ENCODE results near the gene C16orf90.
A peak's percentile ranks its signal among the peaks of the same experiment; 100 is the strongest.
"Not testable (repeated sequence)": the region's sequence is repeated elsewhere in the genome, so short reads cannot be mapped to it uniquely, and the experiment has no call there.

Gene C16orf90

DNA sequence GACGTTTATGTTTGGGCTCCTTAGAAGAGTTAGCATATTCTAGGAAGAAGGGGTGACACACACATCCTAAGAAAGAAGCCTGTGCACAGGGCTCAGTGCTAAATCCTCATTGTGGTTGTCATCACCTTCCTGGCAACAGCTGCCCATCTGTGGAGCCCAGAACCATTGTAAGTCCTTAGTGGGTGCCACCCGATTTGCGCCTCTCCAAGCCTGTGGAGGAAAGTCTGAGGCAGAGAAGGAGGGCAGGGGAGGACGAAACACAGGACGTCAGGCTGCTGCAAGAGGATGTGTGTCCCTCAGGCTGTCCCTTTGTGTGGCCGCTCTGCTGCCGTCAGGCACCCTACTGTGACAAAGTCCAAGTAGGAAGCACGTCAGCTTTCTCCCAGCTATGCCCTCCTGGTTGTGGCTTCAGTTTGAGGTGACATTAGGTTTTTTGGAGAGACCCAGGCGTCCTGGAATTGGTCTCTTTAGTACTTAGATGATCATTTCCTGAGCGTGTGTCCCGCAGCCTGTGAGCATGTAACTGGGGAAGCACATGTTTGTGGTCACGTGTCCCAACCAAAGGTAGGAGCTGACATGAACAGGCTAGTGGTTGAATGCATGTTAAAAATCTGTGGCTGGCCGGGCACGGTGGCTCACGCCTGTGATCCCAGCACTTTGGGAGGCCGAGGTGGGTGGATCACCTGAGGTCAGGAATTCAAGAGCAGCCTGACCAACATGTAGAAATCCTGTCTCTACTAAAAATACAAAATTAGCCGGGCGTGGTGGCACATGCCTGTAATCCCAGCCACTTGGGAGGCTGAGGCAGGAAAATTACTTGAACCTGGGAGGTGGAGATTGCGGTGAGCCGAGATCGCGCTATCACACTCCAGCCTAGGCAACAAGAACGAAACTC lies 16.2 kb upstream of the C16orf90 start:
- no peak for DNase-seq (ENCODE audit: low read depth)

DNA sequence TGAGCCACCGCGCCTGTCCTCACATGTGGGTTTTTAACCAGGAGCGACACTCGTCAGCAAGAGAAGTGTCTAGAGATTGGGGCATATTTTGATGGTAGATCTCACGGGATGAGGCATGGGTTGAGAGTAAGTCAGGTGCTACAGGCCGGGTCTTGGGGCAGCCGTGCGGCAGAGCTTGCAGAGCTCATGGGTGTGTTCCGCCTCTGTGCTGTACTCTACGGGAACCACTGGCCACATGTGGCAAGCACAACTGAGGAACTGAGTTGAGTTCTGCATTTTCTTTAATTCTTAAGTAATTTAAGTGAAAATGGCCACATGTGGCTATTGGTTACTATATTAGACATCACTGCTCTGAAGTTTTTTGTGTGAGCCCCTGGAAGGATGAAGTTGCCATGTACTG lies 15.1 kb upstream of the C16orf90 start:
- no peak for DNase-seq (ENCODE audit: low read depth)

DNA sequence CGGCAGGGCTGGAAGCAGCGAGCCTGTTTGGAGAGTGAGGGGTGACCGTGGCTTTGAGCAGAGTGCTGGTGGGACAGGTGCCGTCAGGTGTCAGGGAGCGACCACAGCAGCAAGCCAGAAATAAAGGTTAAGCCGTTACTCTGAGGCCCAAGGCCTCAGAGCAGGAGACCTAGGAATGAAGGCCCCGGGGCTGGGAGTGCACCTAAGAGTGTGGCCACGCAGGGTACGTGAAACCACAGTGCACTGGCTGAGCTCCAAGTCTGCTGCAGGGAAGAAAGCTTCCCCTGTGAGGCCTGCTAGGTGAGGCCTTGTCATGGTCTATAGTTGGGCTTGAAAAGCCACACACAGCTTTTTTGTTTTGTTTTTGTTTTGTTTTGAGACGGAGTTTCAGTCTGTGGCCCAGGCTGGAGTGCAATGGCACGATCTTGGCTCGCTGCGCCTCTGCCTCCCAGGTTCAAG lies 14.2 kb upstream of the C16orf90 start:
- peak; percentile 26 for DNase-seq (ENCODE audit: low read depth)

DNA sequence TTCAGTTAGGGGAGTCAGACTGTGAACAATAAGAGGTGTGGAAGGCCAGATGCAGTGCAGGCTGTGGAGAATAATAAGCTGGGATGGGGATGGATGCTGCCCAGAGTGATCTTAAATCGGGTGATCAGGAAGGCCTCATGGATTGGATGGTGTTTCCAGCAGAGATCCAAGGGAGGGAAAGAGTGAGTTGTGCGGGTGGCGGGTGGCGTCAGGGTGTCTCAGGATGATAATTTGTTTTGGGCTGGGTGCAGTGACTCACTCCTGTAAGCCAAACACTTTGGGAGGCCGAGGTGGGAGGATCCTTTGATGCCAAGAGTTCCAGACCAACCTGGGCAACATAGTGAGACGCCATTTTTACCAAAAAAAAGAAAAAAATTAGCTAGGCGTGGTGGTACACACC lies 13.4 kb upstream of the C16orf90 start:
- DNase-seq (ENCODE audit: low read depth): no peak

DNA sequence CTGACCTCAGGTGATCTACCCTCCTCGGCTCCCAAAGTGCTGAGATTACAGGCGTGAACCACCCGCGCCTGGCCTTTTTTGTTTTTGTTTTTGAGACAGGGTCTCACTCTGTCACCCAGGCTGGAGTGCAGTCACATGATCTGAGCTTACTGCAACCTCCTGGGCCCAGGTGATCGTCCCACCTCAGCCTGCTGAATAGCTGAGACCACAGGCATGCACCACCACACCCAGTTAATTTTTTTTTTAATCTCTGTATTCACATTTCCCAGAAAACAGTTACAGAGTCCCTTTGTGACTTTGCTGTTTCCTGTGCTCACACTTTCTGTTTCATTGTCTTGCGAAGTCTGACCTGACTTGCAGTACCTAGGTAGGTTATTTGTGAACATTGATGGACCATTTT lies 8.2 kb upstream of the C16orf90 start:
- no peak for DNase-seq (ENCODE audit: low read depth)

DNA sequence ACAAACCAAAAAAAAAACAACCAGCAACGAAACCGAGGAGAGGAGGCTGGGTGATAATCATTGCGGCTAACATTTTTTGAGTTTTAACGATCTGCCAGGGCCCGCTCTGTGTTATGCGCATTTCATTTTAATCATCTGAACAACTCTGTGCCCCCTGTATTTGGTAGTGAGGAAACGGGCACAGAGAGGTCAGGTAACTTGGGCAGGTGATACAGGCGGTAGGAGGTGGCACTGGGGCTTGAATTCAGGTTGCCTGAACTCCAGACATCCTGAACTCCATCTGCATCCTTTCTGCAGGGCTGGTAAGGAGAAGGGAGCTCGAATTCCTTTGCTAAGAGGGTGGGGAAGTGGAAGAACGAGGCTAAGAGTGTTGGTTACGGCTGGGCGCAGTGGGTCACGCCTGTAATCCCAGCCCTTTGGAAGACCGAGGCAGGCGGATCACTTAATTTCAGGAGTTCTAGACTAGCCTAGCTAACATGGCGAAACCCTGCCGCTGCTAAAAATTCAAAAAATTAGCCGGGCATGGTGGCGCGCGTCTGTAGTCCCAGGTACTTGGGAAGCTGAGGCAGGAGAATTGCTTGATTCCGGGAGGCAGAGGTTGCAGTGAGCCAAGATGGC lies 6.6 kb upstream of the C16orf90 start:
- no peak for DNase-seq (ENCODE audit: low read depth)

DNA sequence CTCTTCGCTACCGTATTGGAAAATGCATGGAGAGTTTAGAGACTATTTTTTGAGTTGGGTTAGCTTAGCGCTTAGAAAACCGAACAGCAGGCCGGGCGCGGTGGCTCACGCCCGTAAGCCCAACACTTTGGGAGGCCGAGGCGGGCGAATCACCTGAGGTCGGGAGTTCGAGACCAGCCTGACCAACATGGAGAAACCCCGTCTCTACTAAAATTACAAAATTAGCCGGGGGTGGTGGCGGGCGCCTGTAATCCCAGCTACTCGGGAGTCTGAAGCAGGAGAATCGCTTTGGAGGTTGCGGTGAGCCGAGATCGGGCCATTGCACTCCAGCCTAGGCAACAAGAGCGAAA lies 6.1 kb upstream of the C16orf90 start:
- not testable (repeated sequence) for DNase-seq (ENCODE audit: low read depth)

DNA sequence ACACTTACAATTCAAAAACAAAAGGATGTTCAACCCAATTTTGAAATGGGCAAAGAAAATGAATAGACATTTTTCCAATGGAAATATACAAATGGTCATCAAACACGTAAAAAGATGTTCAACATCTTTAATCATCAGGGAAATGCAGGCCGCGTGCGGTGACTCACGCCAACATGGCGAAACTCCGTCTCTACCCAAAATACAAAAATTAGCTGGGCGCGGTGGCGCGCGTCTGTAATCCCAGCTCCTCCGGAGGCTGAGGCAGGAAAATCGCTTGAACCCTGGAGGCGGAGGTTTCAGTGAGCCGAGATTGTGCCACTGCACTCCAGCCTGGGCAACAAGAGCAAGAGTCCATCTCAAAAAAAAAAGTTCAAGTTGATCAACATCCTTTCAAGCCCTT lies 3.7 kb upstream of the C16orf90 start:
- DNase-seq (ENCODE audit: low read depth): no peak

DNA sequence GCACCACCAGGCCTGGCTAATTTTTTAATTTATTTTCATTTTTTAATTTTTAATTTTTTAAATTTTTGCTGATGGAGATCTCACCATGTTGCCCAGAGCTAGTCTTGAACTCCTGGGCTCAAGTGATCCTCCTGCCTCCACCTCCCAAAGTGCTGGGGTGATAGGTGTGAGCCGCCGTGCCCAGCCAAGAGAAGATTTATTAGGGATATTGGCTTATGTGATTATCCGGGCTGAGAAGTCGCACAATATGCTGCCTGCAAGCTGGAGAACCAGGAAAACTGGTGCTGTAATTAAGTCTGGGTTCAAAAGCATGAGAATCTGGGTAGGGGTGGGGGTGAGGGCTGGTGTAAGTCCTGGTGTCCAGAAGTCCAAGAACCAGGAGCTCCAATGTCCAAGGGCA lies 2.5 kb upstream of the C16orf90 start:
- no peak for DNase-seq (ENCODE audit: low read depth)

DNA sequence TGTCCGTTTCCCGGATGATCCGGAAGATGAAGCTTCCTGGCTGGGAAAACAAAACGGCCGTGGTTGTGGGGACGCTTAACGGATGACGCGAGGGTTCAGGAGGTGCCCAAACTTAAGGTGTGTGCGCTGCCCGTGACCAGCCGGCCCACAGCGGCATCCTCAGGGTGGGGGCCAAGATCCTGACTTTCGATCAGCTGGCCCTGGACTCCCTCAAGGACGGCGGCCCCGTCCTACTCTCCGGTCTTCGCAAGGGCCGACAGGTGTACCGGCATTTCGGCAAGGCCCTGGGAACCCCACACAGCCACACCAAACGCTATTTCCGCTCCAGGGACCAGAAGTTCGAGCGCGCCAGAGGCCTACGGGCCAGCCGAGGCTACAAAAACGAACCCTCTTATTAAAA lies 1.1 kb upstream of the C16orf90 start:
- DNase-seq (ENCODE audit: low read depth): no peak

DNA sequence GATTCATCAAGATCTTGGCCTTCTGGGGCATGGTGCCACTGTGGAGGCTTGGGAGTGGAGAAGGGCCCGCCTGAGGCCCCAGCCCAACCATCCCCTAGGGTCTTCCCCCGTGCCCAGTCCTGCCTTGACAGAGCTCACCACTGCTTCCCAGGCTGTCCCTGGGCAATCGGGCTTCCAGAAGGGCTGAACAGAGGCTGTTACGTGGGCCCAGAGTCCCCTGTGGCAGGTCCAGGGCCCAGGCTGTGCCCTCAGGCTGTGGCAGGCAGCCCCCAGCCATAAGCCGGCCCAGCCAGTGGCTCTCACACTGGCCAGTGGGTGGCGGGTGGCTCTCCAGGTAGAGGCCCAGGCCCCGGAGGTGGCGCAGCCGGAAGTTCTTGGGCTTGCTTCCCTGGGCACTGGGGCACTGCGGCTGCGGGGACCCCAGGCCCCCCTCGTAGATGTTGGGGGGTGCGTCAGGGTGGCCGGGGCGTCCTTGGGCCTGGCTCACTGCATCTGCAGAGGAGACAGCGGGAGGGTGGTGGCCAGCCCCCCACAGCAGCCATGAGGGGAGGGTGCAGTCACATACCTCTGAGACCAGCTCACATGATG lies 809 bp downstream of the C16orf90 start:
- no peak for DNase-seq (ENCODE audit: low read depth)

DNA sequence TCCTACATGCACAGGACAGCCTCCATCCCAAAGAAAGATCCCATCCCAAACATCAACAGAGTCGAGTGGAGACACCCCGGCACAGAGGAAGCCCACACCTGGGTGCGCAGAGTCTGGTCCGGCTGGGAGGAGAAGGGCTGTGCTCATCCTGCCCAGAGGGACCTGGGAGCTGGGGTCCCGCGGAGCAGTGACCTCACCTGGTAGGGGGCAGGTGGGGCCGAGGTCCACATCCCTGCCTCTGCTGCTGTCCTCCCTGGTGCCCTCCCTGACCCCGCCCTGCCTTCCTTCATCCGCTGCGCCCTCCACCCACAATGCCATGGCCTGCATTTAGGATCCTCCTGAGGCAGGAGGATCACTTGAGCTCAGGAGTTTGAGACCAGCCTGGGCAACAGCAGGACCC lies 2.9 kb downstream of the C16orf90 start:
- no peak for DNase-seq (ENCODE audit: low read depth)

DNA sequence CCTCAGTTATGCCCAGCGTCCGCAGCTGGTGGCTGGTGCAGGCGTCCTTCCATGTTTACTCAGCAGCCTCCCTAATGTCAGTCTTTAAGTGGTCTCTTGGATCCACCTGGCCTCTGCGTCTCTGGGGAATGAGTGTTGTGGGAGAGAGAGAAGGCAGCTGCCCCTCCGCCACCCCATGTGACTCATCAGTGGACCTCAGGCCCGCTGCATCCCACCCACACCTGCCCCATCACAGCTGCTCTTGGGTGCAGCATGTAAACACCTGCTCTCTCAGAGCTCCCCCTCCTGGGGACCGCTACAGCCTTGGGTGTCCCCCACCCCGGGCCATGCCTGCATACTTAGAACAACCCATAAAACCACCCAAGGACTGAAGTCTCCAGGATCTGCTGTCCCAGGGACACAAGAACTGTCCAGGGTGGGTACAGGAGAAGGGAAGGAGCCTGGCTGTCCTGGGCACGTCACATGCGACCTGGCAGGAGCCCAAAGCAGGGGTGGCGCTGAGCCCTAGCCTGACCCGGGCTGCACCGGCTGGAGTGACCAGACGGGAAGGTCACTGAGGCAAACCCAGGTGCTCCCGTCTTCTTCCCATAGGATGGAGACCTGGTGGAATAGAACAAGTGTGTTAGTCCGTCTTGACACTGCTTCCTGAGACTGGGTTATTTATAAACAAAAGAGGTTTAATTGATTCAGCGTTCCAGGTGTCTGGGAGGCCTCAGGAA lies 4.2 kb downstream of the C16orf90 start:
- DNase-seq (ENCODE audit: low read depth): no peak

DNA sequence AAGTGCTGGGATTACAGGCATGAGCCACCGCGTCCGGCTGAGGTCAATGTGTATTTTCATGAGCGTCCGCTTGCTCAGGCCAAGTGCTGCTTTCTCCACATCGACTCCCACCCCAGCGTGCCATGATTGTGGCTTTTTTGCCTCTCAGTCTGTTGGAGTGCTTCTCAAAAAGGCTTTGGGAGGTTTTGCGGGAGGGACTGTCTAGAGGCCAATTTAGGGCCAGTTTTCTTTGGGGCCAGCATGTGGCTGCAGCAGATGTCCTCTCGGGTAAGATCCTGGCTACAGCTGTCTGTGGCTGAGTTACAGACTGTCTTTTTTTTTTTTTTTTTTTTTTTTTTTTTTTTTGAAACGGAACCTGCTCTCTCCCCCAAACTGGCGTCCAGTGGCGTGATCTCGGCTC lies 6.5 kb downstream of the C16orf90 start:
- no peak for DNase-seq (ENCODE audit: low read depth)

DNA sequence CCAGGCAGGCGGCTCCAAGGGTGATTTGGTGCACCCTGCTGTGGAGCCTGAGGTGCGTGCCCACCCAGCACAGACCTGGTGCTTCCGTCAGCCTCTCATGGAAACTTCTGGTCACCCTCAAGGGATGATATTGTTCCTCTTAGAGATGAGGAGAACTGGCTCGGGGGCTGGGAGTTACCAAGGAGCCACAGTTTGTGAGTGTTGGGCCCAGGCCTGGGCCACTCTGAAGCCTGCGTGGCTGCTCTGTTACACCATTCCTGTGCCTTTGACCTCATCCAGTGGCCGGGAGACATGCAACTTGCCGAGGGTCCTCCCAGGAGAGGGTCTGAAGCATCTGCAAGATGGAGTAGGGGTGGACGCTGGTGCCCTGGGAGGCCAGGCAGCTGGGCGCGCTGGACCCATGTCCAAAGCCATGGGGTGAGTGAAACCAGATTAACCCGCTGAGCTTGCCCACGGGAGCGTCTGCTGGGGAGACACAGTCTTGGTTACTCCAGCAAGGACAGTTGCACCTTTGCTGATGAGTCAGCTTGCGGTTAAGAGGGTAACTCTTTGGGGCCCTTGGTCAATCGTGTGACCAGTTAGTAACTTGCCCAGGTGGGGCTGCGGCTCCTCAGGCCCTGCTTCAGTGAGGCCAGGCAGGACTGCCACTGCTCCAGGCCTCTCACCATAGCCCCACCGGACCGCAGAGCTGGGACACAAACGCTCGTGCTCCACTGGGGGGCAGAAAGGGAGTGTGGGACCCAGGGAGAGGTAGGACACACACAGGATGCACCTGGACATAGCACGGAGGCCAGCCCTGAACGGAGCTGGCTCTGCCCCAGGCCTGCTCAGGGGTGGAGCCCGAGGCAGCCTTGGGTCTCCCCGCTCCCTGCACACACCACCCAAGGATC lies 7.5 kb downstream of the C16orf90 start:
- no peak for DNase-seq (ENCODE audit: low read depth)

DNA sequence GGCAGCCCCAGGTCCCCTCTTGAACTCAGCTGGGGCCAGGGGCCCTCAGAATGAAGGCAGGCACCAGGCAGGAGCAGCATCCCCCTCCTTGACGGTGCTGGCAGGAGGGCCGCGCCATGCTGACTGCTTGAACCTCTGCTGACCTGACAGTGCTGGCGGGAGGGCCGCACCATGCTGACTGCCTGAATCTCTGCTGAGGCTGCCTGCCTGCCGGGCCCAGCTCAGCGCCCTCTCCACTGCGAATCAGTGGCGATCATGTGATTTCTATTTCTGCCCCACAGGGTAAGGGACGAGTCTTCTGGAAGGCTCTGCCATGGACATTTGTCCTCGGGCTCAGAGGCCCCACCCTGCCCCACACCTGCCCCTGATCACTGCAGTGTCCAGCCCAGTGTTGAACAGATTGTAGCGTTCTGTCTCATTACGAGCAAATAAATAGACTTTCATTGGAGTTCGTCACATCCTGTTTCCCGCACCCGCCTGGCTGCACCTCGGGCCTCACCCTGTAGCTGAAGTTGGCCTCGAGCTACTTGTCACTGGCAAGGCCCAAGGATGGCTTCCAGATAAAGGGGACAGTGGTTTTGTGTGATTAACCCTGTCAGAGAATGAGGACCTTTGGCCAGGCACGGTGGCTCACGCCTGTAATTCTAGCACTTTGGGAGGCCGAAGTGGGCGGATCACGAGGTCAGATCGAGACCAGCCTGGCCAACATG lies 8.6 kb downstream of the C16orf90 start:
- no peak for DNase-seq (ENCODE audit: low read depth)

DNA sequence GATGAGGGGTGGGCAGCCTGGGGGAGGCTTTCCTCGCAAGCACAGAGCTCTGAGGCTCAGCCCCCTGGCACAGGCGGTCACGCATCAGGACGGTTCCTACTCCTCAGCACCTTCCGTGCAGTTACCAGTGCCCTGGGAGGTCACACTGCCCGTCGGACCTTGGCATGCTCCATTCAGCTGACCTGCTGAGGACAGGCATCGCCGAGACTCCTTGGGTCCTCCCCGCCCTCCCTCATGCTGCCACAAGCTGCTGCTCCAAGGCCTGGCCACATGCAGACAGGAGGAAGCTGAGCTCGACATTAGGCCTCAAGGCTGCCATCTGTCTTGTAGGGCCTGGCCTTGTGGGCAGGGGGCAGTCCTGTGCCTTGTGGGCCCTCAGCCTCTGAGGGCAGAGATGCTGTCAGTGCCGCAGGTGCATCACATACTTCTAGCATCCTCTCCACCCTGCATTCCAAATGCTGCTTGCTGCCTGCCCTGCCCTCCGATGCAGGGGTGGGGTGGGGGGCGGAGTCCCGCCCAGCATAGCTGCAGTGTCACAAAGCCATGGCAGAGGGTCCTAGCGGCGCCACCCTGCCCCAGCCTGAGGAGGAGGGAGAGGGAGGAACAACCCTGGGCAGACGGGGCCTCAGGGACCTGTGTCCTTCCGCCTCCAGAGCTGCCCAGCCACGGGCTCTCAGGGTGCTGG lies 9.3 kb downstream of the C16orf90 start:
- no peak for DNase-seq (ENCODE audit: low read depth)

DNA sequence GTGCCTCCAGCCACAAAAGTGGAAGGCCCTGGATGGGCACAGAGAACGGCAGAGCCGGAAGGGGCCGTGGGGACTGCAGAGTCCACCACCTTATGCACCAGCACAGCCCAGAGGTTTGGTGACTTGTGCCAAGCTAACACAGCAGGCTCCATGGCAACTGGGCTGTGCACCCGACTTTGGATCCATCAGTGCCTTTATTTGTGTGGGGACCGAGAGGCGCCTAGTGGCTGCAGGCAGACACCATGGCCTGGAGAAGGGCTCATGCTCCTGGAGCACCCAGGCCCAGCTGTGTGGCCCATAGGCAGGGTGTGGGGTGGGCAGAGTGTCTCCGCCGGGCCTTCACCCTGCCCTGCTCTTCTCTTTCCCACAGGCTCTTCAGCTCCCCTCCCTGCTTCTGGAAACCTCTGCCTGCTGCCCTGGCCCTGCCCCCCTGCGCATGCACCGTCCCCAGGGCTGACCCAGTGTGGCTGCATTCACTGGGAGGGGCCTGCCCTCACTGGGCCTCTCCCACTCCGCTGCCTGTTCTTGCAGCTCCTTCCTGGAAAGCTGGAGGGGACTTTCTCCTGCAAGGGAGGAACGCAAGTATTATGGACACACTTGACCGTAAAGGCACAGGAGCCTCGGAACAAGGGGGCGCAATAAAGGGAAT lies 10.1 kb downstream of the C16orf90 start:
- DNase-seq (ENCODE audit: low read depth): no peak

DNA sequence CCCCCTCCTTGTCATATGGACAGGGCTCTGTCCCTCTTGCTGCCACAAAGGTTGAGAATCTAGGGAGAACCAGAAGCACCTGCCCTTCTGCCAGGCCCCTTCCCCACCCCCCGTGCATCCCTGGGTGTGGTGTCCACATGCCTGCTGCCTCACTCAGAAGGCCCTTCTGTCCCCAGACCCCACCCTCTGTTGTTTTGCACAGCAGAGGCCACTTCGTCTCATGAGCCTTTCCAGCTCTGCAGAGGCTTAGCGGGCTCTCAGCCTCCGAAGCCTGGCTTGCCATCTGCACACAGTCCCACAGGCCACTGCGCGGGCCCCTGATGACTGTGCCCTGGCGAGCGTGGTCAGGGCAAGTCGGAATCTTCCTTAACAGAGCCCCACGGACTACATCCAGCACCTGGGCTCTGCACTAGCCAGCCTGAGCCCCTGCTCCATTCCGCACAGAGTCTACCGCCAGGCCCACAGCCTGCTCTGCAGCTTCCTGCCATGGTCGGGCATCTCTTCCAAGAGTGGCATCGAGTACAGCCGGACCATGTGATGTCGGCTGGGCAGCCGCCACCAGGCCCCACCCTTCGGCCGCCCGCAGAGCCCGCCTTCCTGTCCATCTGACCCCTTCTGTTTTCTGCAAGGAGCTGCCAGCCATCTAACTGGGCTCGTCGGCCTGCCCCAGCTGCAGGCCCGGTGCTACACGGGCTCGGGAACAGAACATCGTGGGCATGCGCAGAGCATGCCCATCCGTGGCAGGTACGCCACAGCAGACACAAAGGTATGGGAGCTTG lies 10.8 kb downstream of the C16orf90 start:
- DNase-seq (ENCODE audit: low read depth): no peak

All from ELR (cell line).